Neural progenitor cell (in vitro differentiated cells): ENCODE results near the gene PPP2R5D.

ENCODE experiments used
- EZH2 ChIP-seq: fragments of 200-600 bp; sonication (generic); IDR thresholded peaks from 2 replicates; pipeline ENCODE4 v1.6.1; 2017; ENCODE audit warnings: antibody characterized with exemption, mild to moderate bottlenecking, moderate library complexity
- TF ChIP-seq, protein P1 (sequence below): fragments of 200-600 bp; sonication (generic); IDR thresholded peaks from 2 replicates; pipeline ENCODE4 v1.5.1; 2017; ENCODE audit warnings: antibody characterized with exemption, mild to moderate bottlenecking

GRCh38 chr6:42978487-42978838 is 5.9 kb upstream of the PPP2R5D start:
- TF ChIP-seq, protein P1, sequence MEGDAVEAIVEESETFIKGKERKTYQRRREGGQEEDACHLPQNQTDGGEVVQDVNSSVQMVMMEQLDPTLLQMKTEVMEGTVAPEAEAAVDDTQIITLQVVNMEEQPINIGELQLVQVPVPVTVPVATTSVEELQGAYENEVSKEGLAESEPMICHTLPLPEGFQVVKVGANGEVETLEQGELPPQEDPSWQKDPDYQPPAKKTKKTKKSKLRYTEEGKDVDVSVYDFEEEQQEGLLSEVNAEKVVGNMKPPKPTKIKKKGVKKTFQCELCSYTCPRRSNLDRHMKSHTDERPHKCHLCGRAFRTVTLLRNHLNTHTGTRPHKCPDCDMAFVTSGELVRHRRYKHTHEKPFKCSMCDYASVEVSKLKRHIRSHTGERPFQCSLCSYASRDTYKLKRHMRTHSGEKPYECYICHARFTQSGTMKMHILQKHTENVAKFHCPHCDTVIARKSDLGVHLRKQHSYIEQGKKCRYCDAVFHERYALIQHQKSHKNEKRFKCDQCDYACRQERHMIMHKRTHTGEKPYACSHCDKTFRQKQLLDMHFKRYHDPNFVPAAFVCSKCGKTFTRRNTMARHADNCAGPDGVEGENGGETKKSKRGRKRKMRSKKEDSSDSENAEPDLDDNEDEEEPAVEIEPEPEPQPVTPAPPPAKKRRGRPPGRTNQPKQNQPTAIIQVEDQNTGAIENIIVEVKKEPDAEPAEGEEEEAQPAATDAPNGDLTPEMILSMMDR, result no peak
- TF ChIP-seq EZH2, result no peak
